ENCODE data around the gene ZKSCAN5. TPM values are rescaled to one million over a fixed set of nuclear protein-coding genes. Genes with fewer than 3 reads are reported as not detected.

ZKSCAN5 gene
- polyA plus RNA-seq, 1 donor (not counting 4 experiments of a cell fraction or from before 2014, with no cell fraction given), result 8.4 TPM

- H3K27ac ChIP-seq (ENCODE audit: control insufficient read depth, insufficient read depth, low read length), result no peak overlapping the region
- H3K4me1 ChIP-seq (ENCODE audit: control insufficient read depth, extremely low read depth, insufficient read depth, low read length), result no peaks in the 10 kb centered on the region
- peaks cover 9 to 13% of the 10 kb centered on the region in 2 experiments for H3K36me3 ChIP-seq (ENCODE audit: control insufficient read depth in 2 of 2, extremely low read depth in 1 of 2, insufficient read depth in 2 of 2, low read length in 2 of 2)
- H3K4me3 ChIP-seq (ENCODE audit: control insufficient read depth in 2 of 3, extremely low read depth in 1 of 3, insufficient read depth in 2 of 3, low read depth in 1 of 3, low read length in 3 of 3), result no peak overlapping the region
- H3K79me2 ChIP-seq (ENCODE audit: control insufficient read depth, insufficient read depth, low read length), result peaks cover 9% of the 10 kb centered on the region
- no peak for FAIRE-seq
- no peak for DNase-seq (ENCODE audit: low read depth, low spot score)
- H3K27me3 ChIP-seq (ENCODE audit: control insufficient read depth, extremely low read depth, insufficient read depth, low read length), result no peaks in the 10 kb centered on the region
- TF ChIP-seq EZH2 (IDR thresholded peaks at IDR 0.05; ENCODE audit: low read length) (no peak), CTCF (optimal IDR thresholded peaks at IDR 0.05 in 1 of 3, IDR thresholded peaks at IDR 0.05 in 1 of 3, conservative IDR thresholded peaks at IDR 0.05 in 1 of 3; ENCODE audit: extremely low read depth in 1 of 3, insufficient read depth in 2 of 3, low read length in 3 of 3) (no peak)
- H3K4me2 ChIP-seq (ENCODE audit: control insufficient read depth, extremely low read depth, insufficient read depth, low read depth, low read length), result no peak overlapping the region
- H3K9ac ChIP-seq (ENCODE audit: control insufficient read depth, extremely low read depth, insufficient read depth, low read length), result no peak overlapping the region
- H3K9me1 ChIP-seq (ENCODE audit: control insufficient read depth, extremely low read depth, insufficient read depth, low read length), result no peaks in the 10 kb centered on the region
- no peaks in the 10 kb centered on the region for H4K20me1 ChIP-seq (ENCODE audit: control insufficient read depth, extremely low read depth, insufficient read depth, low read length)
- no peaks in the 10 kb centered on the region for H3K9me3 ChIP-seq (ENCODE audit: control insufficient read depth, low read depth, low read length)
- no peak overlapping the region for H2AFZ ChIP-seq (ENCODE audit: control insufficient read depth, low read length)
- dilution Hi-C loops (cut with MboI; ENCODE audit: extremely low pct_ligation_motif_present, low sequenced_read_pairs), result no loop called here
Measured at GRCh38 chr7:99514050-99514449, 9.6 kb downstream of the ZKSCAN5 start.

- no peaks in the 10 kb centered on the region for H3K79me2 ChIP-seq (ENCODE audit: control insufficient read depth, insufficient read depth, low read length)
Measured at GRCh38 chr7:99521399-99521798, 16.9 kb downstream of the ZKSCAN5 start.

More at GRCh38 chr7:99521399-99521798, 16.9 kb downstream of the ZKSCAN5 start:
- dilution Hi-C loops (cut with MboI; ENCODE audit: extremely low pct_ligation_motif_present, low sequenced_read_pairs), result no loop called here
- no peak overlapping the region for H3K4me2 ChIP-seq (ENCODE audit: control insufficient read depth, extremely low read depth, insufficient read depth, low read depth, low read length)
- no peak overlapping the region for H2AFZ ChIP-seq (ENCODE audit: control insufficient read depth, low read length)
- H3K9ac ChIP-seq (ENCODE audit: control insufficient read depth, extremely low read depth, insufficient read depth, low read length), result no peak overlapping the region
- H3K9me3 ChIP-seq (ENCODE audit: control insufficient read depth, low read depth, low read length), result no peaks in the 10 kb centered on the region
- no peak overlapping the region for H3K27ac ChIP-seq (ENCODE audit: control insufficient read depth, insufficient read depth, low read length)
- H3K36me3 ChIP-seq (ENCODE audit: control insufficient read depth in 2 of 2, extremely low read depth in 1 of 2, insufficient read depth in 2 of 2, low read length in 2 of 2), result peaks cover 10 to 21% of the 10 kb centered on the region in 2 experiments
- no peak overlapping the region for H3K4me3 ChIP-seq (ENCODE audit: control insufficient read depth in 2 of 3, extremely low read depth in 1 of 3, insufficient read depth in 2 of 3, low read depth in 1 of 3, low read length in 3 of 3)
- H3K4me1 ChIP-seq (ENCODE audit: control insufficient read depth, extremely low read depth, insufficient read depth, low read length), result no peaks in the 10 kb centered on the region
- FAIRE-seq (no peak), DNase-seq (ENCODE audit: low read depth, low spot score) (no peak)
- H3K27me3 ChIP-seq (ENCODE audit: control insufficient read depth, extremely low read depth, insufficient read depth, low read length), result no peaks in the 10 kb centered on the region
- no peaks in the 10 kb centered on the region for H4K20me1 ChIP-seq (ENCODE audit: control insufficient read depth, extremely low read depth, insufficient read depth, low read length)
- TF ChIP-seq EZH2 (IDR thresholded peaks at IDR 0.05; ENCODE audit: low read length) (no peak), CTCF (optimal IDR thresholded peaks at IDR 0.05 in 1 of 3, IDR thresholded peaks at IDR 0.05 in 1 of 3, conservative IDR thresholded peaks at IDR 0.05 in 1 of 3; ENCODE audit: extremely low read depth in 1 of 3, insufficient read depth in 2 of 3, low read length in 3 of 3) (no peak)
- no peaks in the 10 kb centered on the region for H3K9me1 ChIP-seq (ENCODE audit: control insufficient read depth, extremely low read depth, insufficient read depth, low read length)
